ENCODE data around the gene PHKA2. TPM values are rescaled to one million over a fixed set of nuclear protein-coding genes. Genes with fewer than 3 reads are reported as not detected.
A peak's percentile ranks its signal among the peaks of the same experiment; 100 is the strongest.
"Not testable (repeated sequence)": the region's sequence is repeated elsewhere in the genome, so short reads cannot be mapped to it uniquely, and the experiment has no call there.

PHKA2 gene
- total and polyA plus RNA-seq, 7 donors = 4.2 to 22.7 (median 11.1) TPM

DNA sequence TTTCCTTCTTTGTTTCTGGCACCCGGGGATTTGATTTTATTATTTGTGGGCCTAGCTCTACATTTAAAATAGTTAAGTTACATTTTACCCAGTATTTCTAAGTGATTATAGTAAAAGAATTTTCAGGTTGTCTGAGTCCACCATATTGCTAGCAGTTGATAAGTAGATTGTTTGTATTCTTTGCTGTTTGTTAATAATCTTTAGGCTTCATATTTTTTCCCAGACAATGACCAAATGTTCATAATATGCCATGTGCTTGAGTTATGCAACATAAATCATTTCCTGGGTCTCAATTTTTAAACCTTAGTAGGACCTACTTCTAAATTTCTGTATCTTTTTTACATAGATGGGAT, 127.3 kb downstream of the PHKA2 start:
- no peak for DNase-seq
- H3K9me3 ChIP-seq = no peaks in the 10 kb centered on the region
- H3K27ac ChIP-seq = no peak overlapping the region
- H3K4me3 ChIP-seq = no peak overlapping the region
- H3K36me3 ChIP-seq = no peaks in the 10 kb centered on the region
- TF ChIP-seq, protein P1, sequence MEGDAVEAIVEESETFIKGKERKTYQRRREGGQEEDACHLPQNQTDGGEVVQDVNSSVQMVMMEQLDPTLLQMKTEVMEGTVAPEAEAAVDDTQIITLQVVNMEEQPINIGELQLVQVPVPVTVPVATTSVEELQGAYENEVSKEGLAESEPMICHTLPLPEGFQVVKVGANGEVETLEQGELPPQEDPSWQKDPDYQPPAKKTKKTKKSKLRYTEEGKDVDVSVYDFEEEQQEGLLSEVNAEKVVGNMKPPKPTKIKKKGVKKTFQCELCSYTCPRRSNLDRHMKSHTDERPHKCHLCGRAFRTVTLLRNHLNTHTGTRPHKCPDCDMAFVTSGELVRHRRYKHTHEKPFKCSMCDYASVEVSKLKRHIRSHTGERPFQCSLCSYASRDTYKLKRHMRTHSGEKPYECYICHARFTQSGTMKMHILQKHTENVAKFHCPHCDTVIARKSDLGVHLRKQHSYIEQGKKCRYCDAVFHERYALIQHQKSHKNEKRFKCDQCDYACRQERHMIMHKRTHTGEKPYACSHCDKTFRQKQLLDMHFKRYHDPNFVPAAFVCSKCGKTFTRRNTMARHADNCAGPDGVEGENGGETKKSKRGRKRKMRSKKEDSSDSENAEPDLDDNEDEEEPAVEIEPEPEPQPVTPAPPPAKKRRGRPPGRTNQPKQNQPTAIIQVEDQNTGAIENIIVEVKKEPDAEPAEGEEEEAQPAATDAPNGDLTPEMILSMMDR (IDR thresholded peaks at IDR 0.05) = no peak
- TF ChIP-seq EP300 (IDR thresholded peaks at IDR 0.05) (no peak), POLR2AphosphoS5 (IDR thresholded peaks at IDR 0.05) (no peak), POLR2A (IDR thresholded peaks at IDR 0.05) (no peak)
- H3K4me1 ChIP-seq = no peaks in the 10 kb centered on the region
- H3K27me3 ChIP-seq = no peaks in the 10 kb centered on the region
- intact Hi-C loops (cut with DNase I) = no loop called here
- WGBS, 2 donors = 37 to 68% methylated on average over 1 of the region's 1 CpG

DNA sequence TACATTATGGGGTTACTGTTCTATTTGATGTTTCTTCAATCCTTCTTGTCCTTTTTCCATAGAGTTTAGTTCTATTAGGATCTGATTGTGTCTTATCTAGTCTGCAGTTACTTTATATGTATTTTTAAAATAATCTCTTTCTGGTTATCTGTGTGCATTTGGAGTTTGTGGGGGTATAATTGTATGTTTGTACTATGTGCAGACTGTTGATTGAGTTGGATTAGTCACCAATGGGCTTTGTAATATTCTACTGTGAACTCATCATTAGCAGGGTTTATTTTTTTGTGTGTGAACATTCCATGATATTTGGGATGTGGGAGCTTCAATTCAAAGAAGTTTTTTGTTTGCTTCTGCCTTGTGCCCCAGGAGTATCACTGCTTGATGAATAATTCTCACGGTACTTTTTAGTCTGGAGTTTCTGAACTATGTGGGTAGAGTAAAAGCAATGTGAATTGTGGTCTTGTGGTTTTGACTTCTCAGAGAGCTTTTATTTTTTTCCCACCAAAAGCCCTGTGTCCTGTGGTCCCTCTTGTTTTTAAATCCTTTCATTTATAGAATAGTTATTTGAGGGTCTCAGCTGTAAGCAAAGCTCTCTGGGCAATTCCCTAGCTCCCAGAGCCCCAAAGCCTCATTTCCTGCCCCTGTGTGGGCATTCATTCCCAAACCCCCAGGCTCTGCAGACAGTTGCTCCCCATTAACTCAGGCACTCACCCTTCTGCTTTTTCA, 127.8 kb downstream of the PHKA2 start:
- intact Hi-C loops (cut with DNase I) = no loop called here
- no peak for DNase-seq
- no peaks in the 10 kb centered on the region for H3K9me3 ChIP-seq
- no peaks in the 10 kb centered on the region for H3K4me1 ChIP-seq
- H3K36me3 ChIP-seq = no peaks in the 10 kb centered on the region
- H3K27me3 ChIP-seq = no peaks in the 10 kb centered on the region
- TF ChIP-seq POLR2AphosphoS5 (IDR thresholded peaks at IDR 0.05) (no peak), POLR2A (IDR thresholded peaks at IDR 0.05) (no peak), EP300 (IDR thresholded peaks at IDR 0.05) (no peak)
- TF ChIP-seq, protein P1 (IDR thresholded peaks at IDR 0.05) = no peak
- no peak overlapping the region for H3K4me3 ChIP-seq
- H3K27ac ChIP-seq = no peak overlapping the region
- WGBS, 2 donors = 47 to 91% methylated on average over 1 of the region's 1 CpG

DNA sequence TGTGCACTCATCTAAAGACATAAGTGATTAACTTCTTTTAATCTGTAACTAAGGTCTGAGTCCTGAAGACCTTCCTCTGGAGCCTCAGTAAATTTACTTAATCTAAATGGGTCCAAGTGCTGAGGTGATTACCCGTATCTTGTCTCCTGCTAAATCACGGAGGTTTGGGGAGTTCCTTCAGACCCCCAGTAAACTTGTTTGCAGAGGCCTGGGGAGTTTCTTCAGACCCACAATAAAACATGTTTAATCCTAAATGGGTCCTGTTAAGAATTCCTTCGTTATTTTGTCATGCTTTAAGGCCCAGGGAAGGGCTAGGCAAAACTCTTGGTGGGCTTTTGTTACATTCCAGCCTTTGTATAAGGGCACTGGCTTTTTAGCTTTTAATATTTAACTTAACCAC, 136.0 kb downstream of the PHKA2 start:
- not testable (repeated sequence) for H3K9me3 ChIP-seq, H3K4me1 ChIP-seq
- WGBS, 2 donors = 83 to 85% methylated on average over 3 of the region's 3 CpGs

More for the DNA sequence above, 136.0 kb downstream of the PHKA2 start:
- H3K27me3 ChIP-seq; H3K36me3 ChIP-seq; intact Hi-C loops (cut with DNase I); H3K4me3 ChIP-seq; DNase-seq: not testable (repeated sequence)
- H3K27ac ChIP-seq = peak overlapping the region in 1 of 4 donors; percentile 10

Small RNA genes within 50 kb of the gene (small RNA-seq; reads per million reads assigned to genes)
- gene RN7SL48P = 0 reads per million in 3 donors

Other genes with a start within 250 kb of the PHKA2 start
- gene ADGRG2, start 138.4 kb upstream of the PHKA2 start, total RNA-seq = 1 to 10 TPM in 2 of 4 donors, under 1 TPM in 2; 0.66 to 2.5 (median 1.4) TPM
- gene ADGRG2, start 138.4 kb upstream of the PHKA2 start, polyA plus RNA-seq = under 1 TPM in 2 of 3 donors, not detected in 1; under 0.01 to 0.93 TPM

Measured in sigmoid colon (tissue), 7 donors.